HCT116 (cell line): ENCODE data around the gene UQCC2. TPM values are rescaled to one million over a fixed set of nuclear protein-coding genes. Genes with fewer than 3 reads are reported as not detected.

Source experiments
- ATAC-seq: fragments of 200-7000 bp; cut with Tn5 transposase; 2 replicates; pipeline ENCODE4 v1.9.1; 2020; ENCODE audit warnings: mild to moderate bottlenecking, moderate library complexity
- BruUV-seq: library from RNA; stranded (reverse); fragments of 400-500 nt; replicated peaks from 2 replicates; lab custom pipeline; 2021; lab: Mats Ljungman, UMichigan
- CTCF ChIA-PET: fragments of 300-600 bp; sonication (Branson Sonifier 250); formaldehyde crosslinking; loops from one replicate; lab custom pipeline; 2021; ENCODE audit warnings: antibody characterized with exemption; lab: Charles Lee
- POLR2A ChIA-PET: fragments of 300-600, 350-600 bp; sonication (Branson Sonifier 250); formaldehyde crosslinking; loops from one replicate; lab custom pipeline; 2021; ENCODE audit warnings: antibody characterized with exemption; lab: Charles Lee
- RAD21 ChIA-PET, 2 experiments: fragments of 300-600 bp; sonication (Branson Sonifier 250); formaldehyde crosslinking; loops; one replicate each; lab custom pipeline; 2023; ENCODE audit warnings: low total read pairs in 2 of 2; ENCODE audit not compliant: uncharacterized antibody in 2 of 2, unreplicated experiment in 2 of 2, low non-redundant PET in 1 of 2; lab: Charles Lee
- DNase-seq: peaks from one replicate; pipeline ENCODE4 v3.0.0-alpha.2; 2010; ENCODE audit warnings: low read depth, low spot score
- H2AFZ ChIP-seq: fragments of 200-600 bp; shearing (Covaris generic), sonication (generic); 2 replicates; pipeline ENCODE4 v1.6.1; 2017; ENCODE audit warnings: low read depth, mixed run types, mixed read lengths, antibody characterized with exemption, low read length; ENCODE audit not compliant: poor library complexity, severe bottlenecking
- H3K27ac ChIP-seq: 2 replicates; pipeline ENCODE4 v1.5.1; 2012; ENCODE audit warnings: low read depth, low read length
- H3K27me3 ChIP-seq: fragments of 200-600 bp; sonication (generic); 2 replicates; pipeline ENCODE4 v1.6.1; 2016; ENCODE audit warnings: mixed run types, low read length, mixed read lengths; ENCODE audit not compliant: insufficient read depth
- H3K36me3 ChIP-seq, 2 experiments: fragments of 200-500 bp in 1 of 2; fragments of 200-600 bp in 1 of 2; sonication (Bioruptor generic) in 1 of 2; sonication (generic) in 1 of 2; 2 replicates each; pipeline versions ENCODE4 v1.5.1 to v1.6.1; 2014 to 2016; ENCODE audit warnings: low read length in 2 of 2, inconsistent platforms in 1 of 2, mixed read lengths in 1 of 2, mixed run types in 1 of 2; ENCODE audit not compliant: insufficient read depth in 2 of 2, control insufficient read depth in 1 of 2
- H3K4me1 ChIP-seq, 2 experiments: fragments of 200-600 bp in 1 of 2; sonication (generic) in 1 of 2; 2 replicates each; pipeline versions ENCODE4 v1.5.1 to v1.6.1; 2012 to 2017; ENCODE audit warnings: low read length in 2 of 2, inconsistent platforms in 1 of 2, mild to moderate bottlenecking in 1 of 2, mixed read lengths in 1 of 2, mixed run types in 1 of 2, moderate library complexity in 1 of 2; ENCODE audit not compliant: insufficient read depth in 2 of 2, control insufficient read depth in 1 of 2
- H3K4me2 ChIP-seq: fragments of 200-600 bp; sonication (generic); 2 replicates; pipeline ENCODE4 v1.6.1; 2017; ENCODE audit warnings: mixed run types, low read length, mixed read lengths
- H3K4me3 ChIP-seq, 2 experiments: fragments of 200-600 bp in 1 of 2; sonication (generic) in 1 of 2; replicated peaks in 1 of 2; 2 replicates each; pipeline ENCODE4 v1.5.1; 2011 to 2016; ENCODE audit warnings: low read length in 2 of 2, control low read depth in 1 of 2, low read depth in 1 of 2, mild to moderate bottlenecking in 1 of 2, mixed read lengths in 1 of 2, mixed run types in 1 of 2
- H3K79me2 ChIP-seq: fragments of 200-600 bp; sonication (generic); 2 replicates; pipeline ENCODE4 v1.6.1; 2017; ENCODE audit warnings: mild to moderate bottlenecking, mixed run types, low read length, moderate library complexity, mixed read lengths; ENCODE audit not compliant: insufficient read depth
- H3K9ac ChIP-seq: fragments of 200-600 bp; sonication (generic); 2 replicates; pipeline ENCODE4 v1.6.1; 2016; ENCODE audit warnings: low read length, mixed read lengths
- H3K9me2 ChIP-seq: fragments of 200-600 bp; sonication (generic), shearing (Covaris generic); 2 replicates; pipeline ENCODE4 v1.6.1; 2017; ENCODE audit warnings: mixed run types, mild to moderate bottlenecking, moderate library complexity; ENCODE audit not compliant: insufficient read depth
- H3K9me3 ChIP-seq, 2 experiments: fragments of 200-500 bp in 1 of 2; fragments of 200-600 bp in 1 of 2; sonication (Bioruptor generic) in 1 of 2; sonication (generic) in 1 of 2; 2 replicates each; pipeline ENCODE4 v1.6.1; 2014 to 2017; ENCODE audit warnings: low read length in 2 of 2, mixed read lengths in 2 of 2, inconsistent platforms in 1 of 2, low read depth in 1 of 2, mild to moderate bottlenecking in 1 of 2, mixed run types in 1 of 2, moderate library complexity in 1 of 2; ENCODE audit not compliant: control insufficient read depth in 1 of 2, insufficient read depth in 1 of 2
- H4K20me1 ChIP-seq: fragments of 200-600 bp; sonication (generic), shearing (Covaris generic); 2 replicates; pipeline ENCODE4 v1.6.1; 2017; ENCODE audit warnings: mixed run types, mild to moderate bottlenecking, moderate library complexity; ENCODE audit not compliant: insufficient read depth
- CBX3 ChIP-seq: IDR thresholded peaks from 2 replicates; pipeline ENCODE4 v1.6.1; 2012; ENCODE audit warnings: low read depth
- FOSL1 ChIP-seq: IDR thresholded peaks from 2 replicates; pipeline ENCODE4 v1.6.1; 2012; ENCODE audit warnings: low read depth
- JUND ChIP-seq: IDR thresholded peaks from 2 replicates; pipeline ENCODE4 v1.6.1; 2012
- POLR2AphosphoS5 ChIP-seq: IDR thresholded peaks from 2 replicates; pipeline ENCODE4 v1.6.1; 2011; ENCODE audit warnings: mild to moderate bottlenecking, low read depth, low read length, moderate library complexity
- RAD21 ChIP-seq: IDR thresholded peaks from 2 replicates; pipeline ENCODE4 v1.6.1; 2012; ENCODE audit warnings: low read depth, mild to moderate bottlenecking
- YY1 ChIP-seq: IDR thresholded peaks from 2 replicates; pipeline ENCODE4 v1.6.1; 2011; ENCODE audit warnings: low read length, low read depth, moderate library complexity, mild to moderate bottlenecking; ENCODE audit not compliant: insufficient replicate concordance; ENCODE audit errors: extremely low read depth
- ZFX ChIP-seq: fragments of 450-650 bp; IDR thresholded peaks from 2 replicates; pipeline ENCODE4 v1.6.1; 2017
- intact Hi-C: fragments of 100-400 bp; cut with micrococcal nuclease; formaldehyde crosslinking; loops from 2 replicates; pipeline ENCODE4 v1.10.0; 2022
- total RNA-seq: library from RNA; stranded (reverse); gene quantifications from one replicate; pipeline ENCODE4 v1.2.1, GENCODE V29; 2021; ENCODE audit not compliant: unreplicated experiment
- TF ChIP-seq, protein P1 (sequence below): IDR thresholded peaks from 2 replicates; pipeline ENCODE4 v1.6.1; 2012
- TF ChIP-seq, protein P2 (sequence below): IDR thresholded peaks from 2 replicates; pipeline ENCODE4 v1.6.1; 2012

UQCC2 gene
- total RNA-seq, 1 experiment from 2014 or later: 95.1 TPM

DNA sequence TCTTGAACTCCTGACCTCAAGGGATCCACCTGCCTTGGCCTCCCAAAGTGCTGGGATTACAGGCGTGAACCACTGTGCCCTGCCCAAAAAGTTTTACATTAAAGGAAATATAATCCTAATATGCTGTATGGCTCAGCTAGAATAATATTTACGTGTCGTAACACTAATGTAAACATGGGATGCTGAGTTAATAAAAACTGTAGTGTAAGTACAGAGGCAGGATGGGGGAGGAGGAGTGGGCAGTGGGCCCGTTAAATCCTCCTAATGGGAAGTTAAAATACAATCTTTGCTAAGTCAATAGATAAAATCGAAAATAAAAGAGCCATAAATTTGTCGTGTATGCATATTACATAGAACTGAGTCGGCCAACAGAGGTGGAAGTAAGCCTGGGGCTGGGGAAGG is 47.3 kb upstream of the UQCC2 start:
- intact Hi-C loops: no loop called here
- DNase-seq (no peak), ATAC-seq (no peak)
- ChIA-PET RAD21 (no interaction called here), POLR2A (no interaction called here), CTCF (interaction anchor here (0.9 to 1.8 kb wide), 7 partner anchors 9 to 400 kb away, joined by 3 to 9 read pairs (median 4); partner anchors contain the start of gene UQCC2)
- BruUV-seq: no TSS peak
- Histone ChIP-seq H3K36me3 (no peaks in the 10 kb centered on the region), H3K9me3 (no peaks in the 10 kb centered on the region), H2AFZ (no peak overlapping the region), H3K4me1 (peaks cover 6 to 19% of the 10 kb centered on the region in 2 experiments; a peak in 3 of 4 replicates), H3K4me3 (no peak overlapping the region), H3K9ac (no peak overlapping the region), H3K79me2 (no peaks in the 10 kb centered on the region), H3K9me2 (no peaks in the 10 kb centered on the region), H4K20me1 (no peaks in the 10 kb centered on the region), H3K27me3 (no peaks in the 10 kb centered on the region), H3K27ac (no peak overlapping the region), H3K4me2 (peak overlapping the region; percentile 47)
- TF ChIP-seq ZFX: no peak
- TF ChIP-seq JUND: no peak
- no peak for TF ChIP-seq POLR2AphosphoS5
- TF ChIP-seq YY1: no peak
- TF ChIP-seq, protein P1, sequence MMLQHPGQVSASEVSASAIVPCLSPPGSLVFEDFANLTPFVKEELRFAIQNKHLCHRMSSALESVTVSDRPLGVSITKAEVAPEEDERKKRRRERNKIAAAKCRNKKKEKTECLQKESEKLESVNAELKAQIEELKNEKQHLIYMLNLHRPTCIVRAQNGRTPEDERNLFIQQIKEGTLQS: no peak
- TF ChIP-seq, protein P2, sequence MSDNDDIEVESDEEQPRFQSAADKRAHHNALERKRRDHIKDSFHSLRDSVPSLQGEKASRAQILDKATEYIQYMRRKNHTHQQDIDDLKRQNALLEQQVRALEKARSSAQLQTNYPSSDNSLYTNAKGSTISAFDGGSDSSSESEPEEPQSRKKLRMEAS: no peak
- TF ChIP-seq CBX3: no peak

DNA sequence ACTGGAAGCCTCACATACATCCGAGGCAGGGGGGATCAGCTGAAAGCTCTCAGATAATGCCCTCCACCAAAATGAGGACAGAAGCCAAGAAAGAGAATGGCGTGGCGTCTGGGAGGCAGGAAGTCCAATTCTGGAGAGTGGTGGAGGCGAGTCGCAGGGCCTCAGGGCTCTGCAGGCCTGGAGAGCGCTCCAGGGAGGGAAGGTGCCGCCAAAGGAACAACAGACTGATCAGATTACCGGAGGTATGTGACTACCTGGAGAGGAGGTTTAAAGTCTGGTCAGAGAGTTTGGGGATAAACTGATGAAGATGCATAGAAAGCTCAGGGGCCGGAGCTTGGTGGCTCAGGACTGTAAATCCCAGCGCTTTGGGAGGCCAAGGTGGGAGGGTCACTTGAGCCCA is 46.4 kb upstream of the UQCC2 start:
- ChIA-PET RAD21 (no interaction called here), CTCF (interaction anchor here (1.0 kb wide), 1 partner anchor 13 kb away, joined by 3 read pairs; no protein-coding TSS in a partner anchor), POLR2A (no interaction called here)
- no peak overlapping the region for H3K27ac ChIP-seq
- H3K4me2 ChIP-seq: no peak overlapping the region
- H3K27me3 ChIP-seq: no peaks in the 10 kb centered on the region
- TF ChIP-seq RAD21: no peak
- no peak for TF ChIP-seq FOSL1
- no peaks in the 10 kb centered on the region for H3K36me3 ChIP-seq
- no peaks in the 10 kb centered on the region for H3K79me2 ChIP-seq
- no peaks in the 10 kb centered on the region for H3K9me3 ChIP-seq
- DNase-seq (no peak), ATAC-seq (no peak)
- no peak overlapping the region for H2AFZ ChIP-seq
- no peaks in the 10 kb centered on the region for H4K20me1 ChIP-seq
- no peak overlapping the region for H3K4me3 ChIP-seq
- peaks cover 6 to 19% of the 10 kb centered on the region in 2 experiments; a peak in 3 of 4 replicates for H3K4me1 ChIP-seq
- intact Hi-C loops: no loop called here
- no peaks in the 10 kb centered on the region for H3K9me2 ChIP-seq
- H3K9ac ChIP-seq: no peak overlapping the region
- BruUV-seq: no TSS peak
